ENCODE measurements around the gene HES4.

GRCh38 chr1:978069-978834 lies 21.6 kb downstream of the HES4 start:
- no peak for TF ChIP-seq CTCF (IDR thresholded peaks at IDR 0.05; ENCODE audit: low read length)
- TF ChIP-seq EZH2 (IDR thresholded peaks at IDR 0.05; ENCODE audit: borderline replicate concordance, low read length) = no peak

Measured in OCI-LY1 (cell line).